H1 (cell line): ENCODE results near the gene TLR1. TPM values are rescaled to one million over a fixed set of nuclear protein-coding genes. Genes with fewer than 3 reads are reported as not detected.

Experiments
- BACH1 ChIP-seq: IDR thresholded peaks from 2 replicates; pipeline ENCODE4 v1.6.1; 2012; ENCODE audit warnings: low read length, improper control_type of control experiment
- JUN ChIP-seq: IDR thresholded peaks from 2 replicates; pipeline ENCODE4 v1.6.1; 2011; ENCODE audit warnings: low read depth, mild to moderate bottlenecking, improper control_type of control experiment, low read length
- KDM5A ChIP-seq: fragments of 200-600 bp; IDR thresholded peaks from 2 replicates; pipeline ENCODE4 v1.7.1; 2012; ENCODE audit warnings: mild to moderate bottlenecking, low read length, inconsistent platforms, mixed read lengths
- SIRT6 ChIP-seq: IDR thresholded peaks from one replicate; pipeline ENCODE4 v1.7.1; 2012; ENCODE audit warnings: low read length, inconsistent platforms
- polyA plus RNA-seq, 7 experiments: library from polyadenylated mRNA; depleted of rRNA in 3 of 7; stranded (reverse) in 5 of 7; unstranded in 2 of 7; fragments of >200 nt in 5 of 7; fragments of 200-250 nt in 2 of 7; gene quantifications; 1 replicate in 5 of 7; 2 replicates in 1 of 7; 4 replicates in 1 of 7; pipeline versions ENCODE4 v1.2.1 to v1.2.3, GENCODE V29; 2011 to 2013; ENCODE audit warnings: missing spikeins in 2 of 7, mixed read lengths in 2 of 7
- total RNA-seq: library from RNA; stranded (reverse); fragmentation: NEBNext Ultra II Directional; extraction: Animal tissue kit (Norgen Biotek cat#: 25700); gene quantifications from 2 replicates; pipeline ENCODE4 v1.2.1, GENCODE V29; 2021
- TF ChIP-seq, protein P1 (sequence below): IDR thresholded peaks from 2 replicates; pipeline ENCODE4 v1.6.1; 2012; ENCODE audit warnings: inconsistent platforms

TLR1 gene
- total and polyA plus RNA-seq, 2 of the 8 experiments (the other 6 are each of a cell fraction or from before 2014, with no cell fraction given), result not detected

DNA sequence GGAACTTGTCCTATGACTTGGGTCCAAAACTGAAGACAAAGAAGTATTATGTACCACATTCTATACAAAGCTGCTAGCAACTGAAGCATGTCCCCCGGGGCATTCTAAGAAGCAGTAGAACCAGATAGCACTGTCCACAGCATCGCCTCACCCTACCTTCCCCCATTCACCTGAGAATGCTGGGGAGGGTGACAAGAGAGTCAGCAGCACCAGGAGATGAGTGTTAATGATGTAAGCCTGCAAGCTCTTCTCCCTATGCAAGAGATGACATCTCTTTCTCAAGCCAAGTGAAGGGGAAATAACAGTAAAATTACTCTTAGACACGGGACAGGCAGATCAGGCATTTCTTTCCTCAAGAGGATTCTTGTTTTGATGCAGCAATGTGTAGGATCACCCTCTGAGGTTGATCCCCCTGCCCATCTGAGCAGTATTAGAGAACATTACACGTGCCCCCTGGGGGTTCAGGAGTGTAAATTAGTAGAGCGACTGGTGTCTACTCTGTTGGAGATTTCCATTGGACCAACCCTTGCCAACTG, 13.9 kb upstream of the TLR1 start (continued):
- TF ChIP-seq JUN, result no peak
- TF ChIP-seq SIRT6, result no peak
- TF ChIP-seq KDM5A, result no peak
- TF ChIP-seq, protein P1, sequence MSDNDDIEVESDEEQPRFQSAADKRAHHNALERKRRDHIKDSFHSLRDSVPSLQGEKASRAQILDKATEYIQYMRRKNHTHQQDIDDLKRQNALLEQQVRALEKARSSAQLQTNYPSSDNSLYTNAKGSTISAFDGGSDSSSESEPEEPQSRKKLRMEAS, result no peak
- TF ChIP-seq BACH1, result no peak
- TF ChIP-seq, all 59 proteins: peak for 0
